OCI-LY1 (cell line): ENCODE data around the gene TM4SF18.

Source experiments
- EZH2 ChIP-seq: fragments of 200-600 bp; sonication (generic), shearing (Covaris generic); IDR thresholded peaks from 2 replicates; pipeline ENCODE4 v1.8.0; 2017; ENCODE audit warnings: borderline replicate concordance, mixed run types, mild to moderate bottlenecking, antibody characterized with exemption, low read length, moderate library complexity, mixed read lengths
- TF ChIP-seq, protein P1 (sequence below): fragments of 200-600 bp; sonication (generic), shearing (Covaris generic); IDR thresholded peaks from 2 replicates; pipeline ENCODE4 v1.5.1; 2017; ENCODE audit warnings: mild to moderate bottlenecking, antibody characterized with exemption, low read length, moderate library complexity, mixed read lengths

DNA sequence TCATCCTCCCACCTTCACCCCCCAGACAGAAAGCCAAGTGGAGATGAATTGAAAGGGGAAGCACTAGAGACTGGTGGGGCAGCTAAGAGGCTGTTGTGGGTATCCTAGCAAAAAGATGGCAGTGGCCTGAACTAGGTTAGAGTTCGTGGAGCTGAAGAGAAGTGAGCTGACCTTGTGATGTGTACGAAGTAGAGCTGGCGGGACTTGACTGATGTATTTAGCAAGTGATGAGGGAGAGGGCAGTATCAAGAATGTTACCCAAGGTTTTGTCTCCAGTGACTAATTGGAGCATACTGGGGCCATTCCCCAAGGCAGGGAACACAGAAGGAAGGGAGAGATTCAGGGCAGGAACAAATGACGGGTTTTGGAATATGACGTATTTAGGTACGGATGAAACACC lies 61.8 kb downstream of the TM4SF18 start:
- TF ChIP-seq, protein P1, sequence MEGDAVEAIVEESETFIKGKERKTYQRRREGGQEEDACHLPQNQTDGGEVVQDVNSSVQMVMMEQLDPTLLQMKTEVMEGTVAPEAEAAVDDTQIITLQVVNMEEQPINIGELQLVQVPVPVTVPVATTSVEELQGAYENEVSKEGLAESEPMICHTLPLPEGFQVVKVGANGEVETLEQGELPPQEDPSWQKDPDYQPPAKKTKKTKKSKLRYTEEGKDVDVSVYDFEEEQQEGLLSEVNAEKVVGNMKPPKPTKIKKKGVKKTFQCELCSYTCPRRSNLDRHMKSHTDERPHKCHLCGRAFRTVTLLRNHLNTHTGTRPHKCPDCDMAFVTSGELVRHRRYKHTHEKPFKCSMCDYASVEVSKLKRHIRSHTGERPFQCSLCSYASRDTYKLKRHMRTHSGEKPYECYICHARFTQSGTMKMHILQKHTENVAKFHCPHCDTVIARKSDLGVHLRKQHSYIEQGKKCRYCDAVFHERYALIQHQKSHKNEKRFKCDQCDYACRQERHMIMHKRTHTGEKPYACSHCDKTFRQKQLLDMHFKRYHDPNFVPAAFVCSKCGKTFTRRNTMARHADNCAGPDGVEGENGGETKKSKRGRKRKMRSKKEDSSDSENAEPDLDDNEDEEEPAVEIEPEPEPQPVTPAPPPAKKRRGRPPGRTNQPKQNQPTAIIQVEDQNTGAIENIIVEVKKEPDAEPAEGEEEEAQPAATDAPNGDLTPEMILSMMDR: no peak
- TF ChIP-seq EZH2: no peak
